Measurements from ENCODE around the gene KREMEN1. TPM values are rescaled to one million over a fixed set of nuclear protein-coding genes. Genes with fewer than 3 reads are reported as not detected.

KREMEN1 gene
- total and polyA plus RNA-seq, 9 of the 15 experiments (the other 6 are each of a cell fraction or from before 2014, with no cell fraction given): 0.69 to 11.5 (median 4.3) TPM

GRCh38 chr22:29207562-29208501 lies 135.0 kb downstream of the KREMEN1 start:
- DNase-seq (ENCODE audit: extremely low read depth in 1 of 4, low spot score in 3 of 4) (no peak), ATAC-seq (no peak), FAIRE-seq (no peak)
- peak overlapping the region in 1 of 2 experiments; percentile 14; a peak in 2 of 4 replicates for H3K9ac ChIP-seq (ENCODE audit: insufficient read depth in 1 of 2, low read depth in 2 of 2, low read length in 2 of 2)
- peaks cover 16% of the 10 kb centered on the region; the same call in 2 of the 3 replicates for H3K79me2 ChIP-seq (ENCODE audit: control insufficient read depth, insufficient read depth, low read length)
- no peak overlapping the region for H2AFZ ChIP-seq (ENCODE audit: low read depth, low read length)
- no peak overlapping the region for H3K27ac ChIP-seq (ENCODE audit: extremely low read depth, low read depth, low read length)
- no peaks in the 10 kb centered on the region for H3K9me3 ChIP-seq (replicated peaks; ENCODE audit: control insufficient read depth, insufficient read depth, low read depth, low read length)
- no peaks in the 10 kb centered on the region for H4K20me1 ChIP-seq (replicated peaks; ENCODE audit: control insufficient read depth, insufficient read depth, low read length)
- no peaks in the 10 kb centered on the region for H3K9me1 ChIP-seq (ENCODE audit: control insufficient read depth, insufficient read depth, low read length)
- H3K4me1 ChIP-seq (replicated peaks in 1 of 2; ENCODE audit: control insufficient read depth in 2 of 2, insufficient read depth in 2 of 2, low read length in 2 of 2): peaks cover 25 to 39% of the 10 kb centered on the region in 2 experiments
- intact Hi-C loops (cut with micrococcal nuclease) (no loop called here), in situ Hi-C loops (cut with MboI) (no loop called here)
- no peak overlapping the region for H3K4me3 ChIP-seq
- ChIA-PET CTCF (ENCODE audit: low intra/inter-chr PET ratio) (no interaction called here), POLR2A (interaction anchor here (1.2 kb wide), 1 partner anchor 65 kb away, joined by 3 read pairs; no protein-coding TSS in a partner anchor)
- no peaks in the 10 kb centered on the region for H3K27me3 ChIP-seq (ENCODE audit: control insufficient read depth in 2 of 2, insufficient read depth in 2 of 2, low read length in 2 of 2)
- no peak overlapping the region for H3K4me2 ChIP-seq (ENCODE audit: insufficient read depth, low read length)
- WGBS (ENCODE audit: insufficient coverage, low coverage, missing lambda C conversion rate): 64% methylated on average over 8 of the region's 11 CpGs
- no peaks in the 10 kb centered on the region for H3K36me3 ChIP-seq (ENCODE audit: control insufficient read depth, insufficient read depth, low read length)
- no TSS peak for BruUV-seq (replicated peaks)
- TF ChIP-seq NR1H2 (CRISPR knock-in tag; IDR thresholded peaks at IDR 0.05) (no peak), MIER1 (IDR thresholded peaks at IDR 0.05; ENCODE audit: low read depth) (no peak), ESRRA (IDR thresholded peaks at IDR 0.05; ENCODE audit: borderline replicate concordance, low read depth) (0 out of 2 replicates have a peak, but pooled peaks have one; percentile 26), ZSCAN29 (IDR thresholded peaks at IDR 0.05) (no peak), MEIS2 (IDR thresholded peaks at IDR 0.05; ENCODE audit: partially characterized antibody) (peak; percentile 29), RBM22 (IDR thresholded peaks at IDR 0.05; ENCODE audit: low read depth, low read length, poor library complexity, severe bottlenecking) (no peak), ZNF57 (CRISPR knock-in tag; IDR thresholded peaks at IDR 0.05) (no peak), ZBTB1 (CRISPR knock-in tag; IDR thresholded peaks at IDR 0.05; ENCODE audit: borderline replicate concordance, low read depth) (no peak), KDM1A (IDR thresholded peaks at IDR 0.05) (peak; percentile 67 to 80)
- TF ChIP-seq, protein P1, sequence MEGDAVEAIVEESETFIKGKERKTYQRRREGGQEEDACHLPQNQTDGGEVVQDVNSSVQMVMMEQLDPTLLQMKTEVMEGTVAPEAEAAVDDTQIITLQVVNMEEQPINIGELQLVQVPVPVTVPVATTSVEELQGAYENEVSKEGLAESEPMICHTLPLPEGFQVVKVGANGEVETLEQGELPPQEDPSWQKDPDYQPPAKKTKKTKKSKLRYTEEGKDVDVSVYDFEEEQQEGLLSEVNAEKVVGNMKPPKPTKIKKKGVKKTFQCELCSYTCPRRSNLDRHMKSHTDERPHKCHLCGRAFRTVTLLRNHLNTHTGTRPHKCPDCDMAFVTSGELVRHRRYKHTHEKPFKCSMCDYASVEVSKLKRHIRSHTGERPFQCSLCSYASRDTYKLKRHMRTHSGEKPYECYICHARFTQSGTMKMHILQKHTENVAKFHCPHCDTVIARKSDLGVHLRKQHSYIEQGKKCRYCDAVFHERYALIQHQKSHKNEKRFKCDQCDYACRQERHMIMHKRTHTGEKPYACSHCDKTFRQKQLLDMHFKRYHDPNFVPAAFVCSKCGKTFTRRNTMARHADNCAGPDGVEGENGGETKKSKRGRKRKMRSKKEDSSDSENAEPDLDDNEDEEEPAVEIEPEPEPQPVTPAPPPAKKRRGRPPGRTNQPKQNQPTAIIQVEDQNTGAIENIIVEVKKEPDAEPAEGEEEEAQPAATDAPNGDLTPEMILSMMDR (IDR thresholded peaks at IDR 0.05 in 2 of 3, conservative IDR thresholded peaks at IDR 0.05 in 1 of 3; ENCODE audit: insufficient read depth in 2 of 3, low read depth in 1 of 3, low read length in 3 of 3): no peak
- TF ChIP-seq, protein P2, sequence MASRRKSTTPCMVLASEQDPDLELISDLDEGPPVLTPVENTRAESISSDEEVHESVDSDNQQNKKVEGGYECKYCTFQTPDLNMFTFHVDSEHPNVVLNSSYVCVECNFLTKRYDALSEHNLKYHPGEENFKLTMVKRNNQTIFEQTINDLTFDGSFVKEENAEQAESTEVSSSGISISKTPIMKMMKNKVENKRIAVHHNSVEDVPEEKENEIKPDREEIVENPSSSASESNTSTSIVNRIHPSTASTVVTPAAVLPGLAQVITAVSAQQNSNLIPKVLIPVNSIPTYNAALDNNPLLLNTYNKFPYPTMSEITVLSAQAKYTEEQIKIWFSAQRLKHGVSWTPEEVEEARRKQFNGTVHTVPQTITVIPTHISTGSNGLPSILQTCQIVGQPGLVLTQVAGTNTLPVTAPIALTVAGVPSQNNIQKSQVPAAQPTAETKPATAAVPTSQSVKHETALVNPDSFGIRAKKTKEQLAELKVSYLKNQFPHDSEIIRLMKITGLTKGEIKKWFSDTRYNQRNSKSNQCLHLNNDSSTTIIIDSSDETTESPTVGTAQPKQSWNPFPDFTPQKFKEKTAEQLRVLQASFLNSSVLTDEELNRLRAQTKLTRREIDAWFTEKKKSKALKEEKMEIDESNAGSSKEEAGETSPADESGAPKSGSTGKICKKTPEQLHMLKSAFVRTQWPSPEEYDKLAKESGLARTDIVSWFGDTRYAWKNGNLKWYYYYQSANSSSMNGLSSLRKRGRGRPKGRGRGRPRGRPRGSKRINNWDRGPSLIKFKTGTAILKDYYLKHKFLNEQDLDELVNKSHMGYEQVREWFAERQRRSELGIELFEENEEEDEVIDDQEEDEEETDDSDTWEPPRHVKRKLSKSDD (conservative IDR thresholded peaks at IDR 0.05; ENCODE audit: low read length): no peak
- TF ChIP-seq, protein P3, sequence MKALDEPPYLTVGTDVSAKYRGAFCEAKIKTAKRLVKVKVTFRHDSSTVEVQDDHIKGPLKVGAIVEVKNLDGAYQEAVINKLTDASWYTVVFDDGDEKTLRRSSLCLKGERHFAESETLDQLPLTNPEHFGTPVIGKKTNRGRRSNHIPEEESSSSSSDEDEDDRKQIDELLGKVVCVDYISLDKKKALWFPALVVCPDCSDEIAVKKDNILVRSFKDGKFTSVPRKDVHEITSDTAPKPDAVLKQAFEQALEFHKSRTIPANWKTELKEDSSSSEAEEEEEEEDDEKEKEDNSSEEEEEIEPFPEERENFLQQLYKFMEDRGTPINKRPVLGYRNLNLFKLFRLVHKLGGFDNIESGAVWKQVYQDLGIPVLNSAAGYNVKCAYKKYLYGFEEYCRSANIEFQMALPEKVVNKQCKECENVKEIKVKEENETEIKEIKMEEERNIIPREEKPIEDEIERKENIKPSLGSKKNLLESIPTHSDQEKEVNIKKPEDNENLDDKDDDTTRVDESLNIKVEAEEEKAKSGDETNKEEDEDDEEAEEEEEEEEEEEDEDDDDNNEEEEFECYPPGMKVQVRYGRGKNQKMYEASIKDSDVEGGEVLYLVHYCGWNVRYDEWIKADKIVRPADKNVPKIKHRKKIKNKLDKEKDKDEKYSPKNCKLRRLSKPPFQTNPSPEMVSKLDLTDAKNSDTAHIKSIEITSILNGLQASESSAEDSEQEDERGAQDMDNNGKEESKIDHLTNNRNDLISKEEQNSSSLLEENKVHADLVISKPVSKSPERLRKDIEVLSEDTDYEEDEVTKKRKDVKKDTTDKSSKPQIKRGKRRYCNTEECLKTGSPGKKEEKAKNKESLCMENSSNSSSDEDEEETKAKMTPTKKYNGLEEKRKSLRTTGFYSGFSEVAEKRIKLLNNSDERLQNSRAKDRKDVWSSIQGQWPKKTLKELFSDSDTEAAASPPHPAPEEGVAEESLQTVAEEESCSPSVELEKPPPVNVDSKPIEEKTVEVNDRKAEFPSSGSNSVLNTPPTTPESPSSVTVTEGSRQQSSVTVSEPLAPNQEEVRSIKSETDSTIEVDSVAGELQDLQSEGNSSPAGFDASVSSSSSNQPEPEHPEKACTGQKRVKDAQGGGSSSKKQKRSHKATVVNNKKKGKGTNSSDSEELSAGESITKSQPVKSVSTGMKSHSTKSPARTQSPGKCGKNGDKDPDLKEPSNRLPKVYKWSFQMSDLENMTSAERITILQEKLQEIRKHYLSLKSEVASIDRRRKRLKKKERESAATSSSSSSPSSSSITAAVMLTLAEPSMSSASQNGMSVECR (CRISPR knock-in tag; IDR thresholded peaks at IDR 0.05): no peak
